ENCODE results near the gene LNP1. TPM values are rescaled to one million over a fixed set of nuclear protein-coding genes. Genes with fewer than 3 reads are reported as not detected.
A peak's percentile ranks its signal among the peaks of the same experiment; 100 is the strongest.

The LNP1 gene
- total and polyA plus RNA-seq, 2 of the 8 experiments (the other 6 are each of a cell fraction or from before 2014, with no cell fraction given), result 6.6 to 8.7 TPM

- CTCF ChIA-PET (ENCODE audit: partially characterized antibody), result interaction anchor here (0.6 kb wide), 1 partner anchor 84 kb away, joined by 3 read pairs; no protein-coding TSS in a partner anchor
- H3K23ac ChIP-seq (ENCODE audit: insufficient read length), result no peak overlapping the region
- no peak overlapping the region for H2BK20ac ChIP-seq (ENCODE audit: low read length)
- no peak overlapping the region for H2BK15ac ChIP-seq (ENCODE audit: low read length)
- no peak overlapping the region for H4K8ac ChIP-seq (ENCODE audit: extremely low read depth, insufficient read depth, low read length)
- no peaks in the 10 kb centered on the region for H3K27me3 ChIP-seq (replicated peaks in 1 of 4; ENCODE audit: control insufficient read depth in 3 of 4, extremely low read depth in 1 of 4, insufficient read depth in 3 of 4, low read length in 3 of 4)
- H3K79me1 ChIP-seq (ENCODE audit: low read depth, low read length), result 0 out of 2 replicates have a peak, but pooled peaks cover under 1% of the 10 kb centered on the region
- H3K4me1 ChIP-seq (replicated peaks in 1 of 4; ENCODE audit: control insufficient read depth in 3 of 4, insufficient read depth in 4 of 4, low read length in 3 of 4), result peaks cover 2 to 12% (median 5%) of the 10 kb centered on the region in 4 experiments; a peak in 4 of 7 replicates
- no peak overlapping the region for H3K56ac ChIP-seq (replicated peaks; ENCODE audit: insufficient read length, low read depth, low read length)
- no peak overlapping the region for H2BK120ac ChIP-seq (replicated peaks; ENCODE audit: low read depth, low read length)
- no peak overlapping the region for H4K91ac ChIP-seq (replicated peaks; ENCODE audit: insufficient read length, low read length)
- peaks cover 0 to 1% of the 10 kb centered on the region in 2 experiments for H4K20me1 ChIP-seq (replicated peaks in 1 of 2; ENCODE audit: control insufficient read depth in 1 of 2, insufficient read depth in 2 of 2, low read length in 2 of 2)
- no peak overlapping the region for H2AFZ ChIP-seq (ENCODE audit: low read length)
- H3K14ac ChIP-seq (ENCODE audit: insufficient read length), result no peak overlapping the region
- no peak overlapping the region for H3K4me3 ChIP-seq (ENCODE audit: extremely low read depth in 1 of 4, insufficient read depth in 2 of 4, low read depth in 3 of 4, low read length in 4 of 4)
- no peaks in the 10 kb centered on the region for H3K9me3 ChIP-seq (ENCODE audit: insufficient read depth in 2 of 2, low read depth in 1 of 2, low read length in 1 of 2)
- H3K79me2 ChIP-seq (ENCODE audit: control insufficient read depth in 1 of 2, insufficient read depth in 2 of 2, low read length in 2 of 2), result peaks cover 0 to 10% of the 10 kb centered on the region in 2 experiments; a peak in 2 of 4 replicates
- H3K23me2 ChIP-seq (ENCODE audit: low read depth, low read length), result no peaks in the 10 kb centered on the region
- no peak overlapping the region for H3K18ac ChIP-seq (ENCODE audit: extremely low read depth, low read length)
- 51% methylated on average over 2 of the region's 2 CpGs; no CpG with 5 or more reads in 1 of the 2 experiments for WGBS, 2 experiments (ENCODE audit: extremely low coverage in 1 of 2, insufficient coverage in 1 of 2, insufficient read length in 1 of 2, insufficient replicate concordance in 2 of 2, low coverage in 1 of 2, low lambda C conversion rate in 2 of 2, missing lambda C conversion rate in 1 of 2)
- no peak for FAIRE-seq
- no peak overlapping the region for H3K27ac ChIP-seq (ENCODE audit: low read depth, low read length)
- no peak overlapping the region for H2BK12ac ChIP-seq (ENCODE audit: low read depth, low read length)
- no peak overlapping the region for H3K9ac ChIP-seq (replicated peaks in 1 of 4; ENCODE audit: extremely low read depth in 1 of 4, low read depth in 3 of 4, low read length in 3 of 4)
- POLR2A ChIA-PET (ENCODE audit: partially characterized antibody), result interaction anchor here (1.9 to 7.4 kb wide), 2 partner anchors 11 kb away, joined by 9 to 58 read pairs; partner anchors contain the start of genes LNP1 and TOMM70
- no peak overlapping the region for H3K4ac ChIP-seq (replicated peaks; ENCODE audit: insufficient read length, low read depth, low read length)
- H3K4me2 ChIP-seq (ENCODE audit: insufficient read depth in 1 of 2, low read depth in 2 of 2, low read length in 2 of 2), result 0 out of 4 replicates have a peak overlapping the region, but pooled peaks have one; percentile 6 to 13
- DNase-seq (ENCODE audit: low read depth in 1 of 2, low spot score in 2 of 2), result no peak
- H2AK5ac ChIP-seq (ENCODE audit: low read depth, low read length), result no peak overlapping the region
- no peak overlapping the region for H2BK5ac ChIP-seq (ENCODE audit: low read depth, low read length)
- H3K36me3 ChIP-seq (ENCODE audit: control insufficient read depth in 2 of 4, insufficient read depth in 4 of 4, low read length in 3 of 4), result peaks cover 0 to 6% (median 0%) of the 10 kb centered on the region in 4 experiments; a peak in 3 of 8 replicates
- TF ChIP-seq NANOG (IDR thresholded peaks at IDR 0.05; ENCODE audit: insufficient read depth, low read depth, low read length, poor library complexity, severe bottlenecking), result peak; percentile 71
- TF ChIP-seq, protein P1, sequence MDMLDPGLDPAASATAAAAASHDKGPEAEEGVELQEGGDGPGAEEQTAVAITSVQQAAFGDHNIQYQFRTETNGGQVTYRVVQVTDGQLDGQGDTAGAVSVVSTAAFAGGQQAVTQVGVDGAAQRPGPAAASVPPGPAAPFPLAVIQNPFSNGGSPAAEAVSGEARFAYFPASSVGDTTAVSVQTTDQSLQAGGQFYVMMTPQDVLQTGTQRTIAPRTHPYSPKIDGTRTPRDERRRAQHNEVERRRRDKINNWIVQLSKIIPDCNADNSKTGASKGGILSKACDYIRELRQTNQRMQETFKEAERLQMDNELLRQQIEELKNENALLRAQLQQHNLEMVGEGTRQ (IDR thresholded peaks at IDR 0.05; ENCODE audit: low read length), result no peak
- no peak overlapping the region for H4K5ac ChIP-seq (ENCODE audit: insufficient read length, low read depth, low read length)
Measured at GRCh38 chr3:100413613-100414012, 12.3 kb downstream of the LNP1 start.
